IPS-NIHi7 (cell line): ENCODE results near the gene IL1RN.

Experiments
- DNase-seq: peaks from one replicate; pipeline ENCODE4 v3.0.0; 2012; ENCODE audit warnings: mixed read lengths; ENCODE audit errors: extremely low spot score

The IL1RN gene

GRCh38 chr2:113103277-113103676, 24.1 kb upstream of the IL1RN start:
- no peak for DNase-seq

- DNase-seq, result no peak
Measured at GRCh38 chr2:113104054-113104611, 23.3 kb upstream of the IL1RN start.

GRCh38 chr2:113105047-113105785, 22.2 kb upstream of the IL1RN start:
- DNase-seq, result no peak

GRCh38 chr2:113111121-113111520, 16.3 kb upstream of the IL1RN start:
- no peak for DNase-seq

- DNase-seq, result no peak
Measured at GRCh38 chr2:113111823-113112287, 15.5 kb upstream of the IL1RN start.

- no peak for DNase-seq
Measured at GRCh38 chr2:113112441-113112840, 15.0 kb upstream of the IL1RN start.

- DNase-seq, result no peak
Measured at GRCh38 chr2:113112871-113113270, 14.5 kb upstream of the IL1RN start.

- no peak for DNase-seq
Measured at GRCh38 chr2:113113807-113114206, 13.6 kb upstream of the IL1RN start.

GRCh38 chr2:113114224-113114945, 13.0 kb upstream of the IL1RN start:
- DNase-seq, result no peak

- DNase-seq, result no peak
Measured at GRCh38 chr2:113114996-113115395, 12.4 kb upstream of the IL1RN start.

- DNase-seq, result no peak
Measured at GRCh38 chr2:113116100-113116958, 11.1 kb upstream of the IL1RN start.

- no peak for DNase-seq
Measured at GRCh38 chr2:113117541-113118262, 9.7 kb upstream of the IL1RN start.

GRCh38 chr2:113118263-113118657, 9.1 kb upstream of the IL1RN start:
- no peak for DNase-seq

GRCh38 chr2:113119111-113119510, 8.3 kb upstream of the IL1RN start:
- DNase-seq, result no peak

GRCh38 chr2:113120861-113121260, 6.5 kb upstream of the IL1RN start:
- DNase-seq, result no peak

GRCh38 chr2:113122364-113122763, 5.0 kb upstream of the IL1RN start:
- DNase-seq, result no peak

GRCh38 chr2:113123726-113124125, 3.7 kb upstream of the IL1RN start:
- no peak for DNase-seq

- DNase-seq, result no peak
Measured at GRCh38 chr2:113124181-113124961, 3.0 kb upstream of the IL1RN start.

- no peak for DNase-seq
Measured at GRCh38 chr2:113124984-113125855, 2.2 kb upstream of the IL1RN start.
